ENCODE results near the gene GREB1.

GREB1 gene

GRCh38 chr2:11506611-11506969 is 27.3 kb upstream of the GREB1 start:
- Histone ChIP-seq H3K9me3 (no peaks in the 10 kb centered on the region), H3K36me3 (no peaks in the 10 kb centered on the region), H3K4me1 (peaks cover 6% of the 10 kb centered on the region), H3K27me3 (no peaks in the 10 kb centered on the region), H3K4me3 (ENCODE audit: low read depth, low read length) (no peak overlapping the region)
- no peak for DNase-seq
- TF ChIP-seq, protein P1, sequence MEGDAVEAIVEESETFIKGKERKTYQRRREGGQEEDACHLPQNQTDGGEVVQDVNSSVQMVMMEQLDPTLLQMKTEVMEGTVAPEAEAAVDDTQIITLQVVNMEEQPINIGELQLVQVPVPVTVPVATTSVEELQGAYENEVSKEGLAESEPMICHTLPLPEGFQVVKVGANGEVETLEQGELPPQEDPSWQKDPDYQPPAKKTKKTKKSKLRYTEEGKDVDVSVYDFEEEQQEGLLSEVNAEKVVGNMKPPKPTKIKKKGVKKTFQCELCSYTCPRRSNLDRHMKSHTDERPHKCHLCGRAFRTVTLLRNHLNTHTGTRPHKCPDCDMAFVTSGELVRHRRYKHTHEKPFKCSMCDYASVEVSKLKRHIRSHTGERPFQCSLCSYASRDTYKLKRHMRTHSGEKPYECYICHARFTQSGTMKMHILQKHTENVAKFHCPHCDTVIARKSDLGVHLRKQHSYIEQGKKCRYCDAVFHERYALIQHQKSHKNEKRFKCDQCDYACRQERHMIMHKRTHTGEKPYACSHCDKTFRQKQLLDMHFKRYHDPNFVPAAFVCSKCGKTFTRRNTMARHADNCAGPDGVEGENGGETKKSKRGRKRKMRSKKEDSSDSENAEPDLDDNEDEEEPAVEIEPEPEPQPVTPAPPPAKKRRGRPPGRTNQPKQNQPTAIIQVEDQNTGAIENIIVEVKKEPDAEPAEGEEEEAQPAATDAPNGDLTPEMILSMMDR (IDR thresholded peaks at IDR 0.05; ENCODE audit: low read depth, low read length) = no peak

- Histone ChIP-seq H3K9me3 (no peaks in the 10 kb centered on the region), H3K27me3 (no peaks in the 10 kb centered on the region), H3K4me3 (ENCODE audit: low read depth, low read length) (no peak overlapping the region), H3K36me3 (no peaks in the 10 kb centered on the region), H3K4me1 (peaks cover 7% of the 10 kb centered on the region)
- no peak for DNase-seq
- TF ChIP-seq, protein P1 (IDR thresholded peaks at IDR 0.05; ENCODE audit: low read depth, low read length) = no peak
These were observed 26.3 kb upstream of the GREB1 start for GRCh38 chr2:11507517-11507916.

GRCh38 chr2:11508279-11508678 is 25.6 kb upstream of the GREB1 start:
- no peak for DNase-seq
- no peaks in the 10 kb centered on the region for H3K36me3 ChIP-seq
- no peaks in the 10 kb centered on the region for H3K9me3 ChIP-seq
- H3K4me1 ChIP-seq = peaks cover 12% of the 10 kb centered on the region
- TF ChIP-seq, protein P1 (IDR thresholded peaks at IDR 0.05; ENCODE audit: low read depth, low read length) = no peak
- no peaks in the 10 kb centered on the region for H3K27me3 ChIP-seq
- H3K4me3 ChIP-seq (ENCODE audit: low read depth, low read length) = no peak overlapping the region

DNA sequence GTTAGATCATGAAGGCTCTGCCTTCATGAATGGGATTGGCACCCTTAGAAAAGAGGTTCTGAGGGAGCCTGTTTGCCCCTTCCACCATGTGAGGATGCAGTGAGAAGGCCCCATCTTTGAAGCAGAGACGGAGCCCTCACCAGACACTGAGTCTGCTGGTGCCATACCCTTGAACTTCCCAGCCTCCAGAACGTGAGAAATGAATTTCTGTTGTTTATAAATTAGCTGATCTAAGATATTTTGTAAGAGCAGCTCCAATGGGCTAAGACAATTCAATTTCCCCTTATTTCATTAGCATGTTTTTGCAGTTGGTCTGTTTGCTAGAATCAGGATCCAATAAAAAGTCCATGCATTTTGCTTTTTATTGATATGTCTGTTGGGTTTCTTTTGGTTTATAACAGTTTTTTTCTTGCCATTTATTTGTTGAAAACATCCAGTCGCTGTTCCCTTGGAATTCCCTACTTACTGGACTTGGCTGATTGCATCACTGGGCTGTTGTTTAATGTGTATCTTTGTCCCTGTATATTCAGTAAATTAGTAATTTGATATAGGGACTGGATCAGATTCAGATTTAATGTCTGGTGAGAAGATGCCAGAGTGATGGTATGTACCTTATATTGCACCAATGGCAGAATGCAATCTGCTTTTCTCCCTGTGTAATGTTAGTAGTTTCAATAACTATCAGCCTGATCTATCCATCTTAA is 24.0 kb upstream of the GREB1 start:
- TF ChIP-seq, protein P1 (IDR thresholded peaks at IDR 0.05; ENCODE audit: low read depth, low read length) = no peak
- Histone ChIP-seq H3K4me3 (ENCODE audit: low read depth, low read length) (no peak overlapping the region), H3K4me1 (peaks cover 12% of the 10 kb centered on the region), H3K36me3 (no peaks in the 10 kb centered on the region), H3K27me3 (no peaks in the 10 kb centered on the region), H3K9me3 (no peaks in the 10 kb centered on the region)
- DNase-seq = no peak

DNA sequence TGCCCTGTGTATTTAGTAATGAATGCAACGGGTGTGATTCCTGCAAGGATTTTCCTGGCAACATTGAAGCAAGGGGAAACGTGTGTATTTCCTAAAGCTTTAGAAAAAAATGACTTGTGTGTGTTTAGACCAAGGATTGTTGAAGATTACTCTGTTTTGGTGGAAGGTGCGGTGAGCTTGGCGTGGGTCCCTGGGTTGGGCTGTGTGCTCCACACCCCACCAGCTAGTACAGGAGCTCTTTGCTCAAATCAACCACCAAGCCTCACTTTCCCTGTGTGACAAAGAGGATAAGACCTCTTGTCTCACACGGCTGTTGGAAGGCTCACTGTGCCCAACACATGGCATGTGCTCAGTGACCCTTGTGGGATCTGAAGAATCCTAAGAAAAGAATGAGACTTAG is 21.4 kb upstream of the GREB1 start:
- TF ChIP-seq, protein P1 (IDR thresholded peaks at IDR 0.05; ENCODE audit: low read depth, low read length) = no peak
- DNase-seq = no peak
- Histone ChIP-seq H3K27me3 (no peaks in the 10 kb centered on the region), H3K4me1 (peaks cover 12% of the 10 kb centered on the region), H3K36me3 (peaks cover 2% of the 10 kb centered on the region; the same call in 1 of the 2 replicates), H3K4me3 (ENCODE audit: low read depth, low read length) (no peak overlapping the region), H3K9me3 (no peaks in the 10 kb centered on the region)

GRCh38 chr2:11513319-11513718 is 20.5 kb upstream of the GREB1 start:
- Histone ChIP-seq H3K9me3 (no peaks in the 10 kb centered on the region), H3K27me3 (no peaks in the 10 kb centered on the region), H3K36me3 (peaks cover 2% of the 10 kb centered on the region; the same call in 1 of the 2 replicates), H3K4me3 (ENCODE audit: low read depth, low read length) (no peak overlapping the region), H3K4me1 (peaks cover 12% of the 10 kb centered on the region)
- TF ChIP-seq, protein P1 (IDR thresholded peaks at IDR 0.05; ENCODE audit: low read depth, low read length) = no peak
- DNase-seq = no peak
